A673 (cell line): ENCODE measurements around the gene A3GALT2. TPM values are rescaled to one million over a fixed set of nuclear protein-coding genes. Genes with fewer than 3 reads are reported as not detected.

Source experiments
- BruUV-seq: library from RNA; stranded (reverse); fragments of 400-500 nt; replicated peaks from 2 replicates; lab custom pipeline; 2021; lab: Mats Ljungman, UMichigan
- CTCF ChIA-PET: fragments of 300-600 bp; sonication (Branson Sonifier 250); formaldehyde crosslinking; loops from one replicate; lab custom pipeline; 2022; ENCODE audit warnings: antibody characterized with exemption; lab: Charles Lee
- POLR2A ChIA-PET: fragments of 300-600 bp; sonication (Branson Sonifier 250); formaldehyde crosslinking; loops from one replicate; lab custom pipeline; 2022; ENCODE audit warnings: antibody characterized with exemption; ENCODE audit not compliant: low non-redundant PET; lab: Charles Lee
- DNase-seq: peaks from one replicate; pipeline ENCODE4 v3.0.0-alpha.2; 2015; ENCODE audit warnings: low spot score
- H3K27ac ChIP-seq: fragments of 200-600 bp; sonication (generic); 2 replicates; pipeline ENCODE4 v1.5.1; 2016; ENCODE audit warnings: mixed run types, low read depth, mild to moderate bottlenecking, mixed read lengths, antibody characterized with exemption, low read length; ENCODE audit not compliant: poor library complexity, severe bottlenecking
- H3K27me3 ChIP-seq: fragments of 200-600 bp; sonication (generic); replicated peaks from 2 replicates; pipeline ENCODE4 v1.6.1; 2017; ENCODE audit warnings: mixed run types, low read depth, mild to moderate bottlenecking, mixed read lengths, antibody characterized with exemption, low read length; ENCODE audit not compliant: insufficient read depth, poor library complexity
- H3K36me3 ChIP-seq: fragments of 200-600 bp; sonication (generic); 2 replicates; pipeline ENCODE4 v1.6.1; 2016; ENCODE audit warnings: mixed run types, mild to moderate bottlenecking, mixed read lengths, antibody characterized with exemption, low read length; ENCODE audit not compliant: insufficient read depth, poor library complexity, severe bottlenecking
- H3K4me1 ChIP-seq: fragments of 200-600 bp; sonication (generic); 2 replicates; pipeline ENCODE4 v1.6.1; 2017; ENCODE audit warnings: mixed run types, mild to moderate bottlenecking, mixed read lengths, antibody characterized with exemption, low read length; ENCODE audit not compliant: insufficient read depth, poor library complexity, severe bottlenecking
- H3K4me3 ChIP-seq: fragments of 200-600 bp; sonication (generic); 2 replicates; pipeline ENCODE4 v1.5.1; 2016; ENCODE audit warnings: low read depth, mixed run types, mild to moderate bottlenecking, mixed read lengths, low read length; ENCODE audit not compliant: poor library complexity, severe bottlenecking
- H3K9me3 ChIP-seq: fragments of 200-600 bp; sonication (generic); 2 replicates; pipeline ENCODE4 v1.6.1; 2016; ENCODE audit warnings: mixed run types, low read depth, mild to moderate bottlenecking, mixed read lengths, antibody characterized with exemption, low read length; ENCODE audit not compliant: poor library complexity, severe bottlenecking
- EZH2 ChIP-seq: fragments of 200-600 bp; sonication (generic); IDR thresholded peaks from 2 replicates; pipeline ENCODE4 v1.6.1; 2017; ENCODE audit warnings: borderline replicate concordance, low read depth, mild to moderate bottlenecking, mixed read lengths, antibody characterized with exemption, low read length; ENCODE audit not compliant: poor library complexity, severe bottlenecking
- intact Hi-C: fragments of 100-400 bp; cut with micrococcal nuclease; formaldehyde crosslinking; loops from one replicate; pipeline ENCODE4 v1.10.0; 2022; ENCODE audit not compliant: unreplicated experiment
- total RNA-seq: library from RNA; stranded (reverse); gene quantifications from 2 replicates; pipeline ENCODE4 v1.2.3, GENCODE V29; 2021
- TF ChIP-seq, protein P1 (sequence below): fragments of 300-800, 200-600 bp; sonication (generic); conservative IDR thresholded peaks from 2 replicates; pipeline ENCODE4 v1.5.1; 2017; ENCODE audit warnings: low read depth, mild to moderate bottlenecking, antibody characterized with exemption, low read length, moderate library complexity, mixed read lengths

Gene A3GALT2
- total RNA-seq, 1 experiment from 2014 or later: 0.39 TPM

DNA sequence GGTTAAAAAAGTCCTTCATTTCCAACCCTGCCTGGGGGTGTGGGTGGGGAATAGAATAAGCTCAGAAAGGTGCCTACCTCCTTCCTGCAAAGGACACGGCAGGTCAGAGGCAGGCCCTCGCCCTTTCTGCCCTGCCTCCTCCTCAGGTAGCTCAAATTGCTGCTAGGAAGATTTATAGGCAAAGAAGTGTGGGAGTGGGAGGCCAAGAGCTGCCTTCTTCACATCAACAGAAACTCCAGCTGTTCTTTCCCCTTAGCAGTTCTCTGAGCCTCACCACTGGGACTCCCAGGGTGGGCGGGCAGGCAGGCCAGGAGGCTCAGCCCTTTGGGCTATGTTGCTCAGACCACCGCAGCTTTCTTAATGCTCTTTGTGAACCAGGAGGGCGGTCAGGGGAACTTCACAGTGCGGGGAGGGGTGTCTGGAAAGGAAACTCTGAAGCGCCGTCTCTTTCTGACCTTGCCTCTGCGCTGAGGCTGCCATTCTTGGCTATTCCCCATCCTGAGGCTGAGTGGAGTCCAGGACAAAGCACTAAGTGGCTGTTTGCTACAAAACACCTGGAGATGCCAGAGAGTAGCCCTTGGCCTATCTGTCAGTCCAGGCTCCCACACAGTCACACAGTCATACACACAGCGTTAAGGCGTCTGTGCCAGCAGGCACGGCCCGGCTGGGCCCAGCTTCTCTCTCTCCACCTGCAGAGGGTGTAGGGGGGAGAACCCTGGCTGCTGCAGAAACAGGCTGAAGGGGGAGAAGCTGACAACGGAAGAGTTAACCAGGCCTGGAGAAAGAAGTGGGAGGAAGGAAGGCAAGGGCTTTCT is 3.0 kb upstream of the A3GALT2 start:
- no peak overlapping the region for H3K27ac ChIP-seq
- no peak for DNase-seq
- TF ChIP-seq, protein P1, sequence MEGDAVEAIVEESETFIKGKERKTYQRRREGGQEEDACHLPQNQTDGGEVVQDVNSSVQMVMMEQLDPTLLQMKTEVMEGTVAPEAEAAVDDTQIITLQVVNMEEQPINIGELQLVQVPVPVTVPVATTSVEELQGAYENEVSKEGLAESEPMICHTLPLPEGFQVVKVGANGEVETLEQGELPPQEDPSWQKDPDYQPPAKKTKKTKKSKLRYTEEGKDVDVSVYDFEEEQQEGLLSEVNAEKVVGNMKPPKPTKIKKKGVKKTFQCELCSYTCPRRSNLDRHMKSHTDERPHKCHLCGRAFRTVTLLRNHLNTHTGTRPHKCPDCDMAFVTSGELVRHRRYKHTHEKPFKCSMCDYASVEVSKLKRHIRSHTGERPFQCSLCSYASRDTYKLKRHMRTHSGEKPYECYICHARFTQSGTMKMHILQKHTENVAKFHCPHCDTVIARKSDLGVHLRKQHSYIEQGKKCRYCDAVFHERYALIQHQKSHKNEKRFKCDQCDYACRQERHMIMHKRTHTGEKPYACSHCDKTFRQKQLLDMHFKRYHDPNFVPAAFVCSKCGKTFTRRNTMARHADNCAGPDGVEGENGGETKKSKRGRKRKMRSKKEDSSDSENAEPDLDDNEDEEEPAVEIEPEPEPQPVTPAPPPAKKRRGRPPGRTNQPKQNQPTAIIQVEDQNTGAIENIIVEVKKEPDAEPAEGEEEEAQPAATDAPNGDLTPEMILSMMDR: no peak
- TF ChIP-seq EZH2: no peak
- CTCF ChIA-PET: interaction anchor here (0.5 kb wide), 2 partner anchors 15 to 803 kb away, joined by 3 to 10 read pairs; no protein-coding TSS in a partner anchor
- H3K36me3 ChIP-seq: peaks cover 64% of the 10 kb centered on the region
- H3K9me3 ChIP-seq: no peaks in the 10 kb centered on the region
- BruUV-seq: TSS peak; percentile 32
- POLR2A ChIA-PET: no interaction called here
- intact Hi-C loops: no loop called here
- no peak overlapping the region for H3K4me3 ChIP-seq
- H3K4me1 ChIP-seq: no peaks in the 10 kb centered on the region
- H3K27me3 ChIP-seq: no peaks in the 10 kb centered on the region

DNA sequence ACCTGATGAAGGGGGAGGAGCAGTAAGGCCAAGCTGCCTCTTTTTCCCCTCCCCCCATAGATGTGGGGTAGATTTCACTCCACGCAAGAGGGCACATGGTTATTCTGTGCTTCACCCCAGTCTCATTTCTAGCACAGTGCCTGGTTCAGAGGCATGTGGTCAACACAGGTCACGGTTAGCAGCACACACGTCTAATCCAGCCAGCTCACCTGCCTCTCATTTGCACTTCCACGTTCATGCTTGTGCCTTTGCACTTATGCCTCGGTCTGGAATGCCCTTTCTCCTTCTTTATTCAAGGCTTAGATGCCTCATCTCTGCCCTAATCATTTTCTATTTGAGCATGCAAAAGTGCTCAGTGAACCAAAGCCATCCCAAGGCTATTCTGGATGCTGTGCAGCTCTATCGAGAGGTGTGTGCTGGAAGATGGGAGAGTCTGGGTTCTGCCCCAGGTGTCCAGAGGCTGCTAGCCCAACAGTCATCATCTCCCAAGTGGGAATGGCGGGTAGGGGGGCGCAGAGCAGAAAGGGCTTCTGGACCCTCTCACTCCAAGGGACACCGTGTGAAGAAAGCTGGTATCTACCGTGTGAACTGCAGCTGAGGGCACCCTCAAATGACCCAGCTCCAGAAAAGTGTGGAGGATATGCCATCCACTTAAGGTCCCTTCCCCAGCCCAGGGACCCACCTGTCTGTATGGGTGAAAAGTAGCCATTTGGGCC is 2.1 kb upstream of the A3GALT2 start:
- Histone ChIP-seq H3K36me3 (peaks cover 56% of the 10 kb centered on the region), H3K4me3 (no peak overlapping the region), H3K27ac (no peak overlapping the region), H3K27me3 (no peaks in the 10 kb centered on the region), H3K9me3 (no peaks in the 10 kb centered on the region), H3K4me1 (no peaks in the 10 kb centered on the region)
- TF ChIP-seq EZH2: no peak
- TF ChIP-seq, protein P1: no peak
- intact Hi-C loops: no loop called here
- BruUV-seq: no TSS peak
- POLR2A ChIA-PET: no interaction called here
- CTCF ChIA-PET: interaction anchor here (0.5 kb wide), 1 partner anchor 802 kb away, joined by 10 read pairs; no protein-coding TSS in a partner anchor
- no peak for DNase-seq

DNA sequence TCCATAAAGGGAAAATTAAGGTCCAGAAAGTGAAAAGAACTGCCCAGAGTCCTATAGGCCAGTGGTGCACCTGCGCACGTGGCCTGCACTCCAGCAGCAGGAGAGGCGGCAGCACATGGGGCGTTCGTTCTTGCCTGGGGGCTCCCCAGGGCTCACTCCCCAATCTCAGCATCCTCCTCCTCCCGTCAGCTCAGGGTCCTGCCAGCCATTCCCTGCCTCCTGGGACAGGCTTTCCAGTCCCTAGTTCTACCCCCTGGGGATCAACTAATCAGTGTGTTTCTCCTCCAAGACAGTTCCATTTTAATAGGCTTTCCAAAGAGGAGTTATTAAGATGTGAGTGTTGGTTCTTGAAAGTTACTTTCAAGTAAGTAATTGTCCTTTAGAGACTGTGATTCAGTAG is 1.2 kb upstream of the A3GALT2 start:
- Histone ChIP-seq H3K4me1 (no peaks in the 10 kb centered on the region), H3K9me3 (no peaks in the 10 kb centered on the region), H3K27ac (no peak overlapping the region), H3K4me3 (no peak overlapping the region), H3K36me3 (peaks cover 46% of the 10 kb centered on the region), H3K27me3 (no peaks in the 10 kb centered on the region)
- POLR2A ChIA-PET: no interaction called here
- DNase-seq: no peak
- CTCF ChIA-PET: no interaction called here
- TF ChIP-seq, protein P1: no peak
- no peak for TF ChIP-seq EZH2
- intact Hi-C loops: no loop called here
- no TSS peak for BruUV-seq
